GM15510 (cell line): Measurements from ENCODE around the gene CHRNE.

Experiments
- POLR2A ChIP-seq: IDR thresholded peaks from 3 replicates; pipeline ENCODE4 v1.6.1; 2011; ENCODE audit warnings: borderline replicate concordance; ENCODE audit not compliant: insufficient read length; ENCODE audit errors: extremely low read depth

The CHRNE gene

GRCh38 chr17:4903051-4903818, at the start of gene CHRNE:
TSS of gene CHRNE (minus strand) at chr17:4903098. CDS start at chr17:4903063, 35 bp downstream.
- no peak for TF ChIP-seq POLR2A

GRCh38 chr17:4951486-4951885, 48.6 kb upstream of the CHRNE start:
- no peak for TF ChIP-seq POLR2A

GRCh38 chr17:4950746-4951204, 47.9 kb upstream of the CHRNE start, which contains the start of gene ENO3:
TSS of gene ENO3 (plus strand) at chr17:4951119. CDS start at chr17:4951830, 711 bp downstream.
- TF ChIP-seq POLR2A = no peak

GRCh38 chr17:4950075-4950745, 47.3 kb upstream of the CHRNE start:
- TF ChIP-seq POLR2A = peak; percentile 44

- TF ChIP-seq POLR2A = no peak
Observed at GRCh38 chr17:4949321-4950074, 46.6 kb upstream of the CHRNE start.

- peak; percentile 80 for TF ChIP-seq POLR2A
Observed at GRCh38 chr17:4948931-4949320, 46.0 kb upstream of the CHRNE start.

GRCh38 chr17:4948166-4948930, 45.5 kb upstream of the CHRNE start, which contains the start of gene PFN1:
TSS of gene PFN1 (minus strand) at chr17:4948530. CDS start at chr17:4948394, 136 bp downstream.
- TF ChIP-seq POLR2A = peak; percentile 97

- TF ChIP-seq POLR2A = no peak
Observed at GRCh38 chr17:4947411-4948165, 44.7 kb upstream of the CHRNE start.

- no peak for TF ChIP-seq POLR2A
Observed at GRCh38 chr17:4947010-4947410, 44.1 kb upstream of the CHRNE start.

GRCh38 chr17:4946312-4946976, 43.5 kb upstream of the CHRNE start:
- TF ChIP-seq POLR2A = no peak

- TF ChIP-seq POLR2A = no peak
Observed at GRCh38 chr17:4945944-4946280, 43.0 kb upstream of the CHRNE start.

GRCh38 chr17:4945176-4945943, 42.5 kb upstream of the CHRNE start:
- TF ChIP-seq POLR2A = peak; percentile 59
